Measurements from ENCODE around the gene HCLS1.
"Not testable (repeated sequence)": the region's sequence is repeated elsewhere in the genome, so short reads cannot be mapped to it uniquely, and the experiment has no call there.

HCLS1 gene

GRCh38 chr3:121654493-121655385 is 6.0 kb downstream of the HCLS1 start:
- DNase-seq, result no peak

GRCh38 chr3:121651684-121652083 is 9.0 kb downstream of the HCLS1 start:
- no peak for DNase-seq

GRCh38 chr3:121649645-121650044 is 11.1 kb downstream of the HCLS1 start:
- DNase-seq, result no peak

- no peak for DNase-seq
These were observed 12.3 kb downstream of the HCLS1 start for GRCh38 chr3:121648219-121648958.

- no peak for DNase-seq
These were observed 15.6 kb downstream of the HCLS1 start for GRCh38 chr3:121645054-121645453.

GRCh38 chr3:121642601-121643314 is 17.9 kb downstream of the HCLS1 start:
- no peak for DNase-seq

GRCh38 chr3:121641127-121641526 is 19.6 kb downstream of the HCLS1 start:
- DNase-seq, result no peak

- no peak for DNase-seq
These were observed 22.8 kb downstream of the HCLS1 start for GRCh38 chr3:121637922-121638321.

GRCh38 chr3:121630355-121630754 is 30.3 kb downstream of the HCLS1 start:
- DNase-seq, result no peak

GRCh38 chr3:121629601-121630000 is 31.1 kb downstream of the HCLS1 start:
- no peak for DNase-seq

GRCh38 chr3:121627622-121628021 is 33.1 kb downstream of the HCLS1 start:
- no peak for DNase-seq

- no peak for DNase-seq
These were observed 33.5 kb downstream of the HCLS1 start for GRCh38 chr3:121627211-121627610.

GRCh38 chr3:121626495-121626894 is 34.2 kb downstream of the HCLS1 start:
- DNase-seq, result no peak

GRCh38 chr3:121624147-121624899 is 36.4 kb downstream of the HCLS1 start:
- DNase-seq, result no peak

- no peak for DNase-seq
These were observed 39.2 kb downstream of the HCLS1 start for GRCh38 chr3:121621491-121621890.

GRCh38 chr3:121619691-121620090 is 41.0 kb downstream of the HCLS1 start:
- DNase-seq, result no peak

- no peak for DNase-seq
These were observed 54.6 kb downstream of the HCLS1 start for GRCh38 chr3:121606106-121606505.

- DNase-seq, result no peak
These were observed 55.9 kb downstream of the HCLS1 start for GRCh38 chr3:121604759-121605158.

GRCh38 chr3:121601212-121601812 is 59.4 kb downstream of the HCLS1 start:
- DNase-seq, result no peak

- DNase-seq, result not testable (repeated sequence)
These were observed 60.8 kb downstream of the HCLS1 start for GRCh38 chr3:121599900-121600299.

- DNase-seq, result no peak
These were observed 62.1 kb downstream of the HCLS1 start for GRCh38 chr3:121598564-121598963.

GRCh38 chr3:121595765-121596406 is 64.8 kb downstream of the HCLS1 start:
- no peak for DNase-seq
